Hematopoietic multipotent progenitor cell treated with erythropoietin and hydrocortisone succinate and interleukin-3 and kit ligand, for 6 days (in vitro differentiated cells): ENCODE results near the gene ZNF19.
A peak's percentile ranks its signal among the peaks of the same experiment; 100 is the strongest.

ENCODE experiments used
- DNase-seq: peaks from one replicate; pipeline ENCODE4 v3.0.0-alpha.2; 2015

Gene ZNF19

DNA sequence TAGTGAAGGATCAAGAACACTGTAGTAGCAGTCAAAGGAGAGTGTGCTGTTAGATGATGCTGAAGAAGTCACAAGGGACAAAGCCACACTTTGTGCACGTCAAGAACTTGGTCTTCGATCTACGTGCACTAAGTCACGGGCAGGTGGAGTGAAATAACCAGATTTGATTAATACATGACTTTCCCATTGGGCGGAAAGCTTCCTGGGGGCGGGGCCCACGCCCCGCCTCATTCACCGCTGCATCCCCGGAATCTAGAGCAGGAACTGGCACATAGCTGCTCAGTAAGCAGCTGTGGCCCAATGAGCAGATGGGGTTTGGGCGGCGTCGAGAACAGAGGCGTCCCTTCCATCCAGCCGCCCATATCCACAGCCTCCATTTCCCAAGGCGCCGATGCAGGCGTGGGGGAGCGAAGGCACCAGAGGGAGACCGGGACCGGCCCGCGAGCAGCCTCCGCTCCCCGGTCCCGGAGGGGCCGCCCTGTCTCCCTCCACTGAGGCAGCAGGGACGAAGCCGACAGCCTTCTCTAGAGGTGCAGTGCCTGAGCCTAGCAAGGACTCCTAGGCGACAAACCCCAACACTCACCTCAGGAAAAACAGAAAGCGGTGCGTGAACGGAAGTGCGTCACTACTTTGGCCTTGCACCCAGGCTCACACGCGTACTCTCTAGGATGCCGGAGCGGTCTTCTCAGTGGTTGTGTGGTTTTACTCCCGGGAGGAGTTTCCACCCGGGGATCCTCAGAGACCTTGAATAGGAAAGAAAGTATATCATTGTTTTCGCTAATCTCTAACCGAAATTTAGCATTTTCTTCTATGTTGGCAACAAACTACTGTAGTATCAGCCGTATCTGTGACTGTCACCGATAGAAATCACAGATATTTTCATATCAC is 4.9 kb downstream of the ZNF19 start:
- DNase-seq = peak; percentile 94

DNA sequence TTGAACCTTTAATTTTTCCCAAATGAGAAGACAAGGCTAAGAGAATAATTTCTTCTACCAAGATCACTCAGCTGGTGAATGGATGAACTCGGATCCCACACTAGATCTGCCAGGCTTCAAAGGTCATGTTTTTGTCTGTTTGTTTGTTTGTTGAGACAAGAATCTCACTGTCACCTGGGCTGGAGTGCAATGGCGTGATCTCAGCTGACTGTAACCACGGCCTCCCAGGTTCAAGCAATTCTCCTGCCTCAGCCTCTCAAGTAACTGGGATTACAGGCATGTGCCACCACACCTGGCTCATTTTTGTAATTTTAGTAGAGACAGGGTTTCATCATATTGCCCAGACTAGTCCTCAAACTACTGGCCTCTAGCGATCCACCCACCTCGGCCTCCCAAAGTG is 6.6 kb downstream of the ZNF19 start:
- DNase-seq = no peak

DNA sequence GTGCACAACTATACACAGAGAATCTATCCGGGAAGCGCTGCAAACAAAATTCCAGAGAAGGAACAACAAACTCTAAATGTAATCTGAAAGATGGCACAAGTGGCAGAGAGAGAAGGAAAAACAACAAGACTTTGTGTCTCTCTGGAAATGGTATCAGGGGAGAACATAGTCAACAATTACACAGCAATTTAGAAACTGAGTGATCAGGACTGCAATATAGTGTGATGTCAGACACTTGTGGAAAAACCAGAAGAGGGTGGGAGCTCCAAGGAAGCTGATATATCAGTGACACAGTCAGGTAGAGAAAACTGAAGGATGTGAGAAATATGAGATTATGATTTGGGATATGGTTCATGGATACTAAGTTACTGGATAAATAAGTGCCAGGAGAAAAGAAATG is 8.2 kb downstream of the ZNF19 start:
- DNase-seq = no peak

DNA sequence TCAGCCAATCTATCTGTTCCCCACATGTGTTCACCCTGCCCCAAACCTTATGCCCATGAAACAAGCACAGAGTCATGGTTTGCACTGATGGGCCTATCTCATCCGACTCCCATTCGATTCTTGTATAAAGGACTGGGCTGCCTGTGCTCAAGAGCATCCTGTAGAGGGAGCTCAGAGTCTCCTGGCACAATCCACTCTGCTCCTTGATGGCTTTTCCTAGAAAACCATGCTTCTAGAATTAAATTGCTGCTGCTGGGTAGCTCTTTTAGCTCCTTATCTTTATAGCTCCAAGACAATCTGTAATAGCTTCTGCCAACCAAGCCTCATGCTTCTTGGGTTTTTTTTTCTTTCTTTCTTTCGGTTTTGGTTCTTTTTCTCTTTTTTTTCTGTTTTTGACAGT is 9.7 kb downstream of the ZNF19 start:
- peak; percentile 90 for DNase-seq

- no peak for DNase-seq
Measured at GRCh38 chr16:71476457-71477124, 12.5 kb downstream of the ZNF19 start.

GRCh38 chr16:71474864-71475263 is 14.3 kb downstream of the ZNF19 start:
- no peak for DNase-seq

- DNase-seq = no peak
Measured at GRCh38 chr16:71473891-71474290, 15.2 kb downstream of the ZNF19 start.

- no peak for DNase-seq
Measured at GRCh38 chr16:71472931-71473330, 16.2 kb downstream of the ZNF19 start.

GRCh38 chr16:71472051-71472450 is 17.1 kb downstream of the ZNF19 start:
- DNase-seq = no peak

DNA sequence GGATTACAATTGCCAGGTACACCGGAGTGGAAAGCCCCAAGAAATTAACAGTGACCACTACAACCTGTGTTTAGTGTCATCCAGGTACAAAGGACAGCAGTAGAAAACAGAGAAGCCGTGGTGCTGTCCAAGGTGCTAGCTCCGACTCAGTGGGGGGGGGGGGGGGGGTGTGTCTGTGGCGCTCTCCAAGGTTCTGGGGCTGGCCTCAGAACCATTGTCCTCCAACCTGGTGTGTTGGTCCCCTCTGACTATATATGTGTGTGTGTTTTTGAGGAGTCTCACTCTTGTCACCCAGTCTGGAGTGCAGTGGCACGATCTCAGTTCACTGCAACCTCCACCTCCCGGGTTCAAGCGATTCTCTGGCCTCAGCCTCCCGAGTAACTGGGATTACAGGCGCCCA is 21.3 kb downstream of the ZNF19 start:
- DNase-seq = peak; percentile 85

DNA sequence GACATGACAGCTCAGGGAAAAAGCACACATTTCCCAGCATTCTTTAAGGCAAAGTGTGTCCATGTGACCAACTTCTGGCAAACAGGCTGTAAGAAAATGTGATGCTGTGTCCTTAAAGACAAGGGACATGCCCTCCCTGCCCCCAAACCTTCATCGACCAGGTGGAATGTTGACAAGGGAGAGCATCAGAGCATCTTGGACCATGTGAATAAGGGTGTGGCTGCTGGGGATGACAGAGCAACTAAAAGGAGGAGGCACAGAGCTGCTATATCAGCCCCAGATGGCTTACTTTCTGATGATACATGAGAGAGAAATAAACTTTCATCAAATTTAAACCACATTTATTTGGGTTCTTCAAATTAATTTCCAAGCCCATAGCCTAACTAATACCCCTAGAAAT is 24.9 kb downstream of the ZNF19 start:
- no peak for DNase-seq

GRCh38 chr16:71461686-71462648 is 27.2 kb downstream of the ZNF19 start, which contains the start of gene ZNF23:
Gene ZNF23, minus strand, starts transcription at chr16:71462247. Its CDS starts 5,451 bp downstream, at chr16:71456796.
- DNase-seq = peak; percentile 84

DNA sequence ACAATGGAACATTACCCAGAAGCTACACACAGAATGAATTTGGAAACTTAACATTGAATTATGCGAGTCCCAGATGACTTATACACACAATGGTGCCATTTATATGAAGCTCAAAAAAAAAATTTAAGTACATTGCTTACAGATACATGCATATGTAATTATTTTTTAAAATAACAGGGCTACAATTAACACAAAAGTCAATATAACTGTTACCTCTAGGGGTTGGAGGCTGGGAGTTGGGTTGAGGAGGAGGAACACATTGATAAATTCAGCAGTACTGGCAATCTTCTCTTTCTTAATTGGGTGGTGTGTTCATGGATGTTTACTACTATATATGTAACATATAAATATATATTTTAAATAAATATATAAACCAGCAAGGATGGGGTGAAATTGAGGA is 28.2 kb downstream of the ZNF19 start:
- DNase-seq = peak; percentile 40

DNA sequence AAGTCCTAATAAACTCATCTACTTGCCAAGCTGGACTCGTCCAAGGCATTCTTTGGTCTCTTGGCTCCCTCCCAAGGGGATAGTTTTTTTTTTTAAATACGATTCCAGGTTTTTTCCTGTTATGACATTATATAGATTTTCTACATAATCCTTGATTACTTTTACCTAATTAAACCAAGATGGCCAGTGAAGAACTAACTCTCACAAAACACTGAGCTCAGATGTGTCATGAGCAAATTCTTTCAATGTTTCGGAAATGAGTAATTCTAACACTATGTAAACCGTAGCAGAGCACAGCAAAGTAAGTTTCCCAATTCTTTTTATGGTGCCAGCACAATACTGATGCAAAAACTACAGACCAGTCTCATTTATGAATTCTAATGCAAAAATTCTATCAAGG is 28.9 kb downstream of the ZNF19 start:
- DNase-seq = no peak

GRCh38 chr16:71459510-71459909 is 29.6 kb downstream of the ZNF19 start:
- no peak for DNase-seq

- no peak for DNase-seq
Measured at GRCh38 chr16:71456801-71457200, 32.3 kb downstream of the ZNF19 start.

- no peak for DNase-seq
Measured at GRCh38 chr16:71453036-71453435, 36.1 kb downstream of the ZNF19 start.

GRCh38 chr16:71449020-71449419 is 40.1 kb downstream of the ZNF19 start:
- no peak for DNase-seq

DNA sequence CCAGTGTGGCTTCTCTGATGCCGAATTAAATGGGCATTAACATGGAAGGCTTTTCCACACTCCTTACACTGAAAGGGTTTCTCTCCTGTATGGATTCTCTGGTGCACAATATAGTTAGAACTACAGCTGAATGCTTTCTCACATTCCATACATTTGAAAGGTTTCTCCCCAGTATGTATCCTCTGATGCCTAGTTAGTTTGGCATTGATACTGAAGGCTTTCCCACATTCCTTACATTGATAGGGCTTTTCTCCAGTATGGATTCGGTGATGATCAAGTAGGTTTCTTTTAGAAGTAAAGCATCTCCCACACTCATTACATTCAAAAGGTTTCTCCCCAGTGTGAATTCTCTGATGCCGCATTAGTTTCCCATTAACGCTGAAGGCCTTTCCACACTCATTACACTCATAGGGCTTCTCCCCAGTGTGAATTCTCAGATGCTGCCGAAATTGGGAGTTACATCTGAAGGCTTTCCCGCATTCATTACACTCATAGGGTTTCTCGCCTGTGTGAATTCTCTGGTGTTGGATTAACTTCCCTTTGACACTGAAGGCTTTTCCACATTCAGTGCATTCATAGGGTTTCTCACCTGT is 40.8 kb downstream of the ZNF19 start:
- no peak for DNase-seq

DNA sequence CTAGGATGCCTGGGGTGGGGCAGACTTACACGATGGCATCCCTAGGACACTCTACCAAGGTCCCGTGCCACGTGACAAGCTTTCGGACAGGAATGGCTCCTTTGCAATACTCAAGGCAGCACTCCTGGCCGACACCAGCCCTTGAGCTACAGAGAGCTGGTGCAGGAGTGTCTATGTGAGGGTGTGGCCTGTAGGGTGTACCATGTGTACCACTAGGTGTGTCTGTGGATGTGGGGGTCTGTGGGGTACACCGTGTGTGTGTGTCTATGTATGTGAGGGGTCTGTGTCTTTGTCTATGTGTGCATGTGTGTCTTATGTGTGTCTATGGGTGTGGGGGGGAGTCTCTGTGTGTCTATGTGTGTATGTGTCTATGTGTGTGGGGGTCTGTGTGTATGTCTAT is 45.4 kb downstream of the ZNF19 start:
- no peak for DNase-seq

GRCh38 chr16:71442051-71442440 is 47.1 kb downstream of the ZNF19 start, which contains the start of gene TLE7:
Gene TLE7, minus strand, starts transcription at chr16:71442054. Its CDS starts 8,730 bp downstream, at chr16:71433324.
- no peak for DNase-seq

DNA sequence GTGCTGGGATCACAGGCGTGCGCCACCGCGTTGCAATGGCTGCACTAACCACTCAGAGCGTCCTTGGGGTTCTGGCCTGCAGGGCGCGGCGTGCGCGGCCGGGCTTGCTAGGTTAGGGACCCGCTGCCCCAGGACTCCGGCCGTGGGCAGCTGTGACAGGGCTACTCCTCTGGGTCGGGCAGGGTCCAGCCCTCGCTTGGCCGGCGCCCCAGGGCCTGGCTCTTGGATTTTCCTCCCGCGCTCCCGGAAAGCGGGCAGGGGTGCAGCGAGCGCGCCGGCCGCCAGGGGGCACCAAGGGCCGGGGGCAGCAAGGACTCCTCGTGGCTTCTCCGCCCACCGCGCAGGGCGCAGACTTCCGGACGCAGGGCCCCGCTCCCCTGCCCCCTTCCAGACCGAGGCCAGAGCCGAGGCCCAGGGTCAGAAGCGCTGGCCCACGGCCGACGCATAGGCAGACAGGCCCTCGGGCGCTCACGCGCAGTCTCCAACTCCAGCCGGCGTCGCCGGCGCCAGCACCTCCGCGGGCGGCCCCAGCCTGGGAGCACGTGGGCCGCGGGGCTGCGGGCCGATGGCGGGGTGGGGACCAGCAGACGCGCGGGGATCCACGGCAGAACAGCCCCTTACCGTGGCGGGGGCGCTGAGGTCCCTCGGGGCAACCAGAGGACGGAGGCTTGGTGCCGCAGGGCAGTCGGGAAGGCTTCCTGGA is 47.6 kb downstream of the ZNF19 start:
- DNase-seq = no peak
